HFFc6 (cell line): ENCODE data around the gene TBC1D2. TPM values are rescaled to one million over a fixed set of nuclear protein-coding genes. Genes with fewer than 3 reads are reported as not detected.

ENCODE experiments used
- DNase-seq: peaks from one replicate; pipeline ENCODE4 v3.0.0-alpha.2; 2018
- H3K27ac Mint-ChIP-seq: 2 replicates; pipeline ENCODE4 v1.8.0; 2020; ENCODE audit warnings: mild to moderate bottlenecking, mixed read lengths
- H3K27me3 Mint-ChIP-seq: 2 replicates; pipeline ENCODE4 v1.8.0; 2021; ENCODE audit warnings: mild to moderate bottlenecking, moderate library complexity, mixed read lengths; ENCODE audit not compliant: insufficient read depth
- H3K36me3 Mint-ChIP-seq: 2 replicates; pipeline ENCODE4 v1.8.0; 2021; ENCODE audit warnings: low read depth, mixed read lengths
- H3K4me1 Mint-ChIP-seq: 2 replicates; pipeline ENCODE4 v1.8.0; 2020; ENCODE audit warnings: low read depth, mixed read lengths
- H3K4me3 Mint-ChIP-seq: 2 replicates; pipeline ENCODE4 v1.8.0; 2020; ENCODE audit warnings: mild to moderate bottlenecking, moderate library complexity, mixed read lengths
- H3K9me3 Mint-ChIP-seq: 2 replicates; pipeline ENCODE4 v1.8.0; 2020; ENCODE audit warnings: mild to moderate bottlenecking, mixed read lengths
- CTCF ChIP-seq: fragments of 200-600 bp; sonication (generic); IDR thresholded peaks from 2 replicates; pipeline ENCODE4 v1.5.0; 2021; ENCODE audit warnings: antibody characterized with exemption, mild to moderate bottlenecking
- total RNA-seq, 6 experiments: library from RNA; stranded (reverse); fragmentation: NEBNext Ultra II Directional; extraction: Animal tissue kit (Norgen Biotek cat#: 25700); gene quantifications; 2 replicates in 1 of 6; 3 replicates in 5 of 6; pipeline ENCODE4 v1.2.3, GENCODE V29; 2021

Gene TBC1D2
- total RNA-seq, 6 experiments from 2014 or later: 31.9 to 39.4 (median 36.5) TPM

- Mint-ChIP-seq H3K4me3 (no peak overlapping the region), H3K4me1 (peaks cover 9% of the 10 kb centered on the region), H3K27ac (no peak overlapping the region), H3K36me3 (no peaks in the 10 kb centered on the region), H3K27me3 (peaks cover 17% of the 10 kb centered on the region), H3K9me3 (no peaks in the 10 kb centered on the region)
- DNase-seq: no peak
- no peak for TF ChIP-seq CTCF
Observed at GRCh38 chr9:98164912-98165311, 90.5 kb downstream of the TBC1D2 start.

- no peaks in the 10 kb centered on the region for H3K9me3 Mint-ChIP-seq
- peaks cover 14% of the 10 kb centered on the region for H3K27me3 Mint-ChIP-seq
- no peak overlapping the region for H3K27ac Mint-ChIP-seq
- no peak overlapping the region for H3K4me3 Mint-ChIP-seq
- peaks cover 5% of the 10 kb centered on the region; the same call in 1 of the 2 replicates for H3K4me1 Mint-ChIP-seq
- no peak for DNase-seq
- H3K36me3 Mint-ChIP-seq: no peaks in the 10 kb centered on the region
- TF ChIP-seq CTCF: no peak
Observed at GRCh38 chr9:98162613-98163012, 92.8 kb downstream of the TBC1D2 start.

- Mint-ChIP-seq H3K4me3 (no peak overlapping the region), H3K36me3 (no peaks in the 10 kb centered on the region), H3K4me1 (peaks cover 5% of the 10 kb centered on the region; the same call in 1 of the 2 replicates), H3K27ac (no peak overlapping the region), H3K9me3 (no peaks in the 10 kb centered on the region), H3K27me3 (peaks cover 16% of the 10 kb centered on the region)
- TF ChIP-seq CTCF: no peak
- DNase-seq: no peak
Observed at GRCh38 chr9:98161851-98162250, 93.6 kb downstream of the TBC1D2 start.

- H3K4me3 Mint-ChIP-seq: no peak overlapping the region
- peaks cover 5% of the 10 kb centered on the region; the same call in 1 of the 2 replicates for H3K4me1 Mint-ChIP-seq
- H3K27me3 Mint-ChIP-seq: peaks cover 14% of the 10 kb centered on the region
- DNase-seq: no peak
- H3K9me3 Mint-ChIP-seq: no peaks in the 10 kb centered on the region
- H3K36me3 Mint-ChIP-seq: no peaks in the 10 kb centered on the region
- no peak for TF ChIP-seq CTCF
- H3K27ac Mint-ChIP-seq: no peak overlapping the region
Observed at GRCh38 chr9:98159790-98160189, 95.7 kb downstream of the TBC1D2 start.

- Mint-ChIP-seq H3K4me1 (peaks cover 5% of the 10 kb centered on the region; the same call in 1 of the 2 replicates), H3K36me3 (no peaks in the 10 kb centered on the region), H3K9me3 (no peaks in the 10 kb centered on the region), H3K27me3 (peaks cover 14% of the 10 kb centered on the region), H3K4me3 (no peak overlapping the region), H3K27ac (no peak overlapping the region)
- TF ChIP-seq CTCF: no peak
- no peak for DNase-seq
Observed at GRCh38 chr9:98159301-98159700, 96.1 kb downstream of the TBC1D2 start.
